Rectal smooth muscle tissue (tissue), 1 donor: ENCODE data around the gene TEX35.
"Not testable (repeated sequence)": the region's sequence is repeated elsewhere in the genome, so short reads cannot be mapped to it uniquely, and the experiment has no call there.

ENCODE experiments used
- H3K27ac ChIP-seq: one replicate; pipeline ENCODE4 v1.7.0; 2013; ENCODE audit warnings: low read depth, low read length, inconsistent platforms
- H3K27me3 ChIP-seq: one replicate; pipeline ENCODE4 v1.7.0; 2013; ENCODE audit warnings: low read length; ENCODE audit not compliant: control insufficient read depth, insufficient read depth
- H3K36me3 ChIP-seq: one replicate; pipeline ENCODE4 v1.7.0; 2013; ENCODE audit warnings: low read length; ENCODE audit not compliant: control insufficient read depth, insufficient read depth
- H3K4me1 ChIP-seq: one replicate; pipeline ENCODE4 v1.7.0; 2013; ENCODE audit warnings: low read length; ENCODE audit not compliant: control insufficient read depth, insufficient read depth
- H3K4me3 ChIP-seq: one replicate; pipeline ENCODE4 v1.7.0; 2013; ENCODE audit warnings: low read length
- H3K9ac ChIP-seq: one replicate; pipeline ENCODE4 v1.7.0; 2013; ENCODE audit warnings: low read length

Gene TEX35

GRCh38 chr1:178540646-178541045 is 27.7 kb downstream of the TEX35 start:
- peaks cover 7% of the 10 kb centered on the region for H3K4me1 ChIP-seq

GRCh38 chr1:178541379-178541778 is 28.5 kb downstream of the TEX35 start:
- Histone ChIP-seq H3K4me3 (peak overlapping the region; percentile 69), H3K4me1 (peaks cover 7% of the 10 kb centered on the region), H3K27ac (no peak overlapping the region), H3K27me3 (no peaks in the 10 kb centered on the region), H3K9ac (peak overlapping the region; percentile 55), H3K36me3 (no peaks in the 10 kb centered on the region)

More at GRCh38 chr1:178540646-178541045, 27.7 kb downstream of the TEX35 start:
- Histone ChIP-seq H3K9ac (no peak overlapping the region), H3K27me3 (no peaks in the 10 kb centered on the region), H3K36me3 (no peaks in the 10 kb centered on the region), H3K27ac (no peak overlapping the region), H3K4me3 (no peak overlapping the region)

- Histone ChIP-seq H3K27ac (peak overlapping the region; percentile 30), H3K4me3 (peak overlapping the region; percentile 69), H3K27me3 (no peaks in the 10 kb centered on the region), H3K4me1 (peaks cover 7% of the 10 kb centered on the region), H3K36me3 (no peaks in the 10 kb centered on the region), H3K9ac (peak overlapping the region; percentile 55)
Measured at GRCh38 chr1:178541829-178542553, 29.1 kb downstream of the TEX35 start.

- Histone ChIP-seq H3K4me3 (peak overlapping the region; percentile 69), H3K36me3 (no peaks in the 10 kb centered on the region), H3K9ac (peak overlapping the region; percentile 55), H3K27ac (peak overlapping the region; percentile 71), H3K4me1 (peaks cover 7% of the 10 kb centered on the region), H3K27me3 (no peaks in the 10 kb centered on the region)
Measured at GRCh38 chr1:178542554-178543289, 29.8 kb downstream of the TEX35 start.

DNA sequence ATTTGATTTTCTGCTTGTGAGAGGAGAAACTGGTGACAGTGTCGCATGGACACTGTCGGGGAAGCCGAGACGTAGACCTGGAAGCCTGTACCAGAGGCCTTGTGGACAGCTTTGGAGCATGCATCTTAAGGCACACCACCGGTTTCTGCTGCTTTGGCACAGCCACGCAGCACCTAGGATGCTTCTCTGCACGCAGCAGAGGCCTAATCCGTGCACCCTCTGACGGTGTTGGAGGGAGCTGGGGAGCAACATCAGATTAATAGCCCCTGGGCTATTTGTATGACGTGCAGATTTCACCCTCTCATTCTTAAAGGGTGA is 30.3 kb downstream of the TEX35 start:
- H3K4me1 ChIP-seq: peaks cover 7% of the 10 kb centered on the region
- H3K27me3 ChIP-seq: no peaks in the 10 kb centered on the region
- H3K27ac ChIP-seq: peak overlapping the region; percentile 71
- H3K4me3 ChIP-seq: peak overlapping the region; percentile 69
- H3K36me3 ChIP-seq: peaks cover under 1% of the 10 kb centered on the region
- H3K9ac ChIP-seq: no peak overlapping the region

- Histone ChIP-seq H3K9ac (no peak overlapping the region), H3K4me3 (no peak overlapping the region), H3K27me3 (no peaks in the 10 kb centered on the region), H3K36me3 (peaks cover 4% of the 10 kb centered on the region), H3K27ac (peak overlapping the region; percentile 66), H3K4me1 (peaks cover 7% of the 10 kb centered on the region)
Measured at GRCh38 chr1:178544531-178544930, 31.6 kb downstream of the TEX35 start.

DNA sequence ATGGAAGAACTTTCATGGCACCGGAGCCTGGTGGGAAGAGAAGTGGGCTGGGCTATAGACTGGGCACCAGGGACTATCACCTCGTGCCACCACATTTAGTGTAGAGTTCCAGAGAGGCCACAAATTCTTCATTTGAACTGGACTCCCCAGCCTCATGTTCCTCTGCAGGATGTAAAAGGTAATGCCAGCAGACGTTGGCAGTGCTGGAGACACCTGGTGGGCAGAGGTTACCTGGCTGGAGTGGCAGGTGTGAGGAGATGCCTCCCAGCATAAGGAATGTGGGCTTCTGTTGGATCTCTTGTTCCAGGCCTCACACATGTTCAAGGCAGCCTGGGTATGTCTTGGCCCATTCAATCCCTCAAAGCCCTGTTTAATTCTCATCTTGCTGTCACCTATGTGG is 35.2 kb downstream of the TEX35 start:
- no peak overlapping the region for H3K4me3 ChIP-seq
- H3K36me3 ChIP-seq: peaks cover 4% of the 10 kb centered on the region
- no peak overlapping the region for H3K27ac ChIP-seq
- H3K27me3 ChIP-seq: no peaks in the 10 kb centered on the region
- H3K4me1 ChIP-seq: peaks cover 7% of the 10 kb centered on the region
- no peak overlapping the region for H3K9ac ChIP-seq

DNA sequence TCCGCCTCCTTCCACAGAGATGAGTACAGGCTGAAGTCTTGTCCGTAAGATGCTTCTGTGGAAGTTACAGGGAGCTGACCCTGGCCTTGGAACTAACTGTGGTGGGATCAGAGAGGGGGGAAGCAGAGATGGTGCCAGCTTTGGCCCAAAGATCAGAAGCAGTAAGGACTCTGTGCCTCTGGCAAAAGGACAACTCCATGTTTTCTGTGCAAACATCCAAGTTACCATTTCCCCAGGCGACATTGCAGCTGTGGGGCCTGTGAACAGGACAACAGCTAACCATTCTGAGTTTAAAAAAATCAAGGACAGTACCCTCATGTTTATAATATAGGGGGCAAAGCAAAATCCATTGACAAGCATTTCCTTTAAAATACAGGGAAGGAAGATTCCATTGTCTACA is 38.4 kb downstream of the TEX35 start:
- Histone ChIP-seq H3K9ac (no peak overlapping the region), H3K4me3 (no peak overlapping the region), H3K36me3 (peaks cover 4% of the 10 kb centered on the region), H3K27ac (no peak overlapping the region), H3K27me3 (no peaks in the 10 kb centered on the region), H3K4me1 (no peaks in the 10 kb centered on the region)

- H3K4me1 ChIP-seq: no peaks in the 10 kb centered on the region
- peaks cover 4% of the 10 kb centered on the region for H3K36me3 ChIP-seq
- H3K9ac ChIP-seq: no peak overlapping the region
- H3K4me3 ChIP-seq: no peak overlapping the region
- H3K27me3 ChIP-seq: no peaks in the 10 kb centered on the region
- no peak overlapping the region for H3K27ac ChIP-seq
Measured at GRCh38 chr1:178551940-178552339, 39.0 kb downstream of the TEX35 start.

- no peaks in the 10 kb centered on the region for H3K27me3 ChIP-seq
- peaks cover 4% of the 10 kb centered on the region for H3K36me3 ChIP-seq
- H3K9ac ChIP-seq: no peak overlapping the region
- no peaks in the 10 kb centered on the region for H3K4me1 ChIP-seq
- H3K4me3 ChIP-seq: no peak overlapping the region
- H3K27ac ChIP-seq: no peak overlapping the region
Measured at GRCh38 chr1:178552856-178553255, 39.9 kb downstream of the TEX35 start.

DNA sequence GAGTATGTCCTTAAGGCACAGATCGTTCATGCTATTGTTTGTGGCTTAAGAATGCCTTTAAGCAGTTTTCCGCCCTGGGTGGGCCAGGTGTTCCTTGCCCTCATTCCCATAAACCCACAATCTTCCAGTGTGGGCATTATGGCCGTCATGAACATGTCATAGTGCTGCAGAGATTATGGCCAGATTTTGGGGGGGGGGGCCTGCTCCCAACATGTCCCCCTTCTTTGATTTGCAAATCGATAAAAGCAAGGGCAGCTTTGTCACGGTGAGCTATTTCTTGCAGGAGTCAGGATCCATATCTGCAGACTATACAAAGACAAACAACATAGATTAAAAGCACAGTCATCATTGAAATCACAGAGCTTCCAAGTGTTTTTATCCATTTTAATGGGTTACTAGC is 41.4 kb downstream of the TEX35 start:
- H3K27ac ChIP-seq, H3K4me3 ChIP-seq, H3K4me1 ChIP-seq, H3K9ac ChIP-seq, H3K36me3 ChIP-seq, H3K27me3 ChIP-seq: not testable (repeated sequence)

DNA sequence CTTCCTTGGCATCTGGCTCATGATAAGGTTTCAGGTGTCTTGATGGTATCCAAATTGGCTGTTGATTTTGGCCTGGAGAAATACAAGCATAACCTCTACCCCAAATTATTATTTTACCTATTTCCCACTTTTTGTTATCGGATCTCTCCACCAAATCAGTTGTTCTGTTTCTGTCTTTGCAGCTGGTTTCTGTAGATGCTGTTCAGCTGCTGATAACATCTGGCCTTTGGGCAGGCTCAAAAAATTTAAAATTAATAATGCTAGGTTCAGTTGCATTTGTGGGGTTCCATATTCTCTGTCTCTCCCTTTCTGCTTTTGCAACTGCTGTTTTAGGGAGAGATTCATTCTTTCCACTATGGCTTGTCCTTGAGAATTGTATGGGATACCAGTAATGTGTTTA is 42.7 kb downstream of the TEX35 start:
- not testable (repeated sequence) for H3K36me3 ChIP-seq, H3K27me3 ChIP-seq, H3K9ac ChIP-seq, H3K4me1 ChIP-seq, H3K27ac ChIP-seq, H3K4me3 ChIP-seq

GRCh38 chr1:178558816-178559215 is 45.9 kb downstream of the TEX35 start:
- not testable (repeated sequence) for H3K36me3 ChIP-seq, H3K9ac ChIP-seq, H3K27me3 ChIP-seq, H3K27ac ChIP-seq, H3K4me3 ChIP-seq, H3K4me1 ChIP-seq
